Heart left ventricle (tissue), 16 donors: ENCODE measurements around the gene RFX2. TPM values are rescaled to one million over a fixed set of nuclear protein-coding genes. Genes with fewer than 3 reads are reported as not detected.

Experiments used
- ATAC-seq, 4 donors: fragments of 200-7000 bp; cut with Tn5 transposase; one replicate each; pipeline ENCODE4 v1.9.1; 2020 to 2022; ENCODE audit warnings: moderate library complexity in 4 of 4, mild to moderate bottlenecking in 3 of 4, moderate number of reproducible peaks in 1 of 4
- DNase-seq, 5 donors: peaks; one replicate each; pipeline ENCODE4 v3.0.0-alpha.2; 2020
- H3K27ac ChIP-seq, 12 donors: fragments of 200-600 bp; sonication (generic) in 4 of 12; one replicate each; pipeline versions ENCODE4 v1.5.0 to v1.8.0; 2016 to 2022; ENCODE audit warnings: mild to moderate bottlenecking in 2 of 12
- H3K27me3 ChIP-seq, 9 donors: fragments of 200-600 bp; sonication (generic) in 2 of 9; one replicate each; pipeline versions ENCODE4 v1.5.1 to v1.8.0; 2016 to 2022; ENCODE audit warnings: mild to moderate bottlenecking in 3 of 9
- H3K36me3 ChIP-seq, 9 donors: fragments of 200-600 bp; sonication (generic) in 2 of 9; one replicate each; pipeline versions ENCODE4 v1.5.0 to v1.8.0; 2018 to 2022; ENCODE audit warnings: mild to moderate bottlenecking in 2 of 9
- H3K4me1 ChIP-seq, 12 donors: fragments of 200-600 bp; sonication (generic) in 4 of 12; one replicate each; pipeline versions ENCODE4 v1.5.0 to v1.8.0; 2016 to 2022; ENCODE audit warnings: mild to moderate bottlenecking in 3 of 12
- H3K4me3 ChIP-seq, 12 donors: fragments of 200-600 bp; sonication (generic) in 4 of 12; one replicate each; pipeline versions ENCODE4 v1.5.0 to v1.8.0; 2017 to 2022; ENCODE audit warnings: mild to moderate bottlenecking in 9 of 12, moderate library complexity in 4 of 12
- H3K9me3 ChIP-seq, 12 donors: fragments of 200-600 bp; sonication (generic) in 4 of 12; one replicate each; pipeline versions ENCODE4 v1.5.0 to v1.8.0; 2016 to 2022; ENCODE audit warnings: mild to moderate bottlenecking in 1 of 12
- POLR2A ChIP-seq, 2 donors: fragments of 450-650 bp; IDR thresholded peaks; one replicate each; pipeline ENCODE4 v1.6.1; 2017; ENCODE audit warnings: antibody characterized with exemption in 2 of 2, mild to moderate bottlenecking in 2 of 2, moderate library complexity in 2 of 2
- WGBS, 4 donors: extraction: QIAGEN DNeasy Blood & Tissue Kit in 2 of 4; methylation state at CpG; one replicate each; pipeline versions ENCODE4 v1.1.5 to v1.1.7; 2013 to 2018; 5-methylcytosine and 5-hydroxymethylcytosine counted together
- intact Hi-C, 10 donors: fragments of 100-400 bp; cut with DNase I; formaldehyde crosslinking; loops; one replicate each; pipeline versions ENCODE4 v1.11.1 to v1.14.2; 2022
- polyA plus RNA-seq, 2 donors: library from polyadenylated mRNA; stranded (reverse); fragments of 200-250 nt; gene quantifications; one replicate each; pipeline ENCODE4 v1.2.3, GENCODE V29; 2013
- total RNA-seq, 9 donors: library from RNA; depleted of rRNA in 2 of 9; stranded (reverse); fragments of >200 nt in 2 of 9; fragmentation: NEBNext Ultra II Directional in 3 of 9; extraction: Animal tissue kit (Norgen Biotek cat#: 25700) in 3 of 9; gene quantifications; one replicate each; pipeline versions ENCODE4 v1.1.0 to v1.2.4, GENCODE V29; 2016 to 2023
- TF ChIP-seq, protein P1 (sequence below), 12 donors: fragments of 200-600 bp; sonication (generic) in 4 of 12; IDR thresholded peaks; one replicate each; pipeline versions ENCODE4 v1.5.0 to v1.8.0; 2018 to 2022; ENCODE audit warnings: antibody characterized with exemption in 12 of 12, mild to moderate bottlenecking in 5 of 12
- donor health status: ischemic (EF 13 %, LVEDD 7.1; RV severe dilation, severe dysfunction).
- donor health status: healthy with polysubstance abuse.
- donor health status: DM: no; HTN: yes; CAD: no.
- donor health status: DM: no; HTN: no; CAD: no.
- donor health status: ischemic (EF 25% LVEDD 6.9; RV normal size, moderate dysfunction).
- donor health status: ischemic (EF 25% LVEDD 5.7; RV mildly dilated, moderate dysfunction).
- donor health status: healthy.
- donor health status: DM: yes; HTN: yes; CAD: no.
- donor health status: ischemic (EF 35%, LVEDD 5.7; RV mildly dilated, moderate dysfunction).
- donor health status: nonischemic (EF 11% LVEDD 7.7; RV severe dilation, severe dysfunction).
- donor health status: DM: yes; HTN: yes; CAD: no.
- donor health status: PGD.
- donor health status: ischemic (EF 29% LVEDD 5.4; RV normal size, mild dysfunction).
- donor health status: nonischemic (EF 23%, LVEDD 6.1; RV moderate dilation, normal function).

RFX2 gene
- total and polyA plus RNA-seq, 11 donors: 2.8 to 20.0 (median 5.9) TPM

DNA sequence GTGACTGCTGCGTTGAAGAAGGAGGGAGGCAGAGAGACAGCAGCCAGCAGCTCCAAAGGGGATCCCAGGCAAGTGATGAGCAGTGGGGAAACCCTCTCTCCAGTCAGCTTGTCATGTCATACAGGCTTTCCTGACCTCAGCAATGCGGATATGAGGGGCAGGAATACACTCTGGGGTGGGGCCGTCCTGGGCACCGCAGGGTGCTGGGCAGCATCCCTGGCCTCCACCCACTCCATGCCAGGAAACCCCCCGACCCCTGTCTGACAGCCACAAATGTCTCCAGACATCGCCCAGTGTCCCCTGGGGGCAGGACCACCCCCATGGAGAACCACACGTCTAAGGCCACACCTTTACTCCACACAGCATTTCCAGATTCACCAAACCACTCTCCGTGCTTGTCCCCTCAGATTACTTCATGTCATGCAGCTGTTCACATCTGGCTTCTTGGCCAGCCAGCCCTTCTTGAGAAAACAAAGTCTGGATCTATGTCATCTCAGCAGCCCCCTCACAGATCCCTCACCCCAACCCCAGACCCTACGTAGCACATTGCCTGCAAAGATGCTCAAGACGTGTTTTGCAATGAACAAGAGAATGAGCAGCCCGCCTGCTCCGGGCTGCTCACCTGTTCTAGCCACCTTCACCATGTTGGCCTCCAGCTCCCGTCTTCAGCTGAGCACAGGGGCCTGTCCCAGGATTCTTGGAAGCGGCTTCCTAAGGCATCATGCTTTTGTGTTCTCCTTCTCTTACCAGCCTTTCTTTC lies 46.5 kb downstream of the RFX2 start:
- Histone ChIP-seq H3K4me3 (no peak overlapping the region), H3K9me3 (no peaks in the 10 kb centered on the region), H3K36me3 (no peaks in the 10 kb centered on the region), H3K27ac (peak overlapping the region in 5 of 12 donors; percentile 15 to 93 (median 85)), H3K4me1 (peaks cover 7 to 89% (median 59%) of the 10 kb centered on the region in 12 donors), H3K27me3 (no peaks in the 10 kb centered on the region)
- peak in 1 of 5 donors; percentile 20 for DNase-seq
- intact Hi-C loops: loop anchor here in 1 of 10 donors (5.0 kb wide), 1 partner anchor 34 kb away; no protein-coding TSS in a partner anchor
- TF ChIP-seq POLR2A (IDR thresholded peaks at IDR 0.05): no peak
- TF ChIP-seq, protein P1, sequence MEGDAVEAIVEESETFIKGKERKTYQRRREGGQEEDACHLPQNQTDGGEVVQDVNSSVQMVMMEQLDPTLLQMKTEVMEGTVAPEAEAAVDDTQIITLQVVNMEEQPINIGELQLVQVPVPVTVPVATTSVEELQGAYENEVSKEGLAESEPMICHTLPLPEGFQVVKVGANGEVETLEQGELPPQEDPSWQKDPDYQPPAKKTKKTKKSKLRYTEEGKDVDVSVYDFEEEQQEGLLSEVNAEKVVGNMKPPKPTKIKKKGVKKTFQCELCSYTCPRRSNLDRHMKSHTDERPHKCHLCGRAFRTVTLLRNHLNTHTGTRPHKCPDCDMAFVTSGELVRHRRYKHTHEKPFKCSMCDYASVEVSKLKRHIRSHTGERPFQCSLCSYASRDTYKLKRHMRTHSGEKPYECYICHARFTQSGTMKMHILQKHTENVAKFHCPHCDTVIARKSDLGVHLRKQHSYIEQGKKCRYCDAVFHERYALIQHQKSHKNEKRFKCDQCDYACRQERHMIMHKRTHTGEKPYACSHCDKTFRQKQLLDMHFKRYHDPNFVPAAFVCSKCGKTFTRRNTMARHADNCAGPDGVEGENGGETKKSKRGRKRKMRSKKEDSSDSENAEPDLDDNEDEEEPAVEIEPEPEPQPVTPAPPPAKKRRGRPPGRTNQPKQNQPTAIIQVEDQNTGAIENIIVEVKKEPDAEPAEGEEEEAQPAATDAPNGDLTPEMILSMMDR (IDR thresholded peaks at IDR 0.05): no peak
- no peak for ATAC-seq
- 80 to 88% (median 85%) methylated on average over 14 of the region's 14 CpGs for WGBS, 4 donors

DNA sequence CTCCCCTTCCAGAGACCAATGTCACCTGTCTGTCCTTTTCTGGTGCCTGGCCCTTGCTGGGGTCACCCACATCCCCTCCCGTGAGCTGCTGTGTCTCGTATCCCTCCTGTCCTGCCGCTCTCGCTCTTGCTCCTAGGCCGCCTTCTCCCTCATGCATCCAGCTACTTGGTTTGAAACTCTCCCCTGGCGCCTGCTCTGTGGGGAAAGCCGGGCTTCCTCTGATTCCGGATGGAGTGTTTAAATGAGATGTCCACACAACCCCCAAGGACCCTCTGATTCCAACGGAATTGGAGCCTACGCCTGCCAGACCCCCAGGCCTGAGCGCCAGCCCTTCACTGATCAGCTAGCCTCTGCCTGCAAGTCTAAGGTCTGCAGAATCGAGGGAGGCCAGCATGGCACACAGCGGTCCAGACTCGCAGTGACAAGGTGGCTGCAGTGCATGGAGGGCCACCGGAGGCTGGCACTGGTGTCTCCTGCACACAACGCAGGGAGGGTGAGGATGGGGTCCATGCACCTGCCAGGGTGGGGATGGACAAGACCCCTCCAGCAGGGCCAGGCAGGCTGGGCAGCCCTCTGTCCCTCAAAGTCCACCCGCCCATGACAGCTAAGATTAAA lies 47.2 kb downstream of the RFX2 start:
- intact Hi-C loops: loop anchor here in 1 of 10 donors (5.0 kb wide), 1 partner anchor 34 kb away; no protein-coding TSS in a partner anchor
- no peak for ATAC-seq
- H3K9me3 ChIP-seq: no peaks in the 10 kb centered on the region
- peak in 1 of 5 donors; percentile 17 for DNase-seq
- H3K4me3 ChIP-seq: peak overlapping the region in 2 of 12 donors; percentile 11 to 35
- TF ChIP-seq, protein P1 (IDR thresholded peaks at IDR 0.05): no peak
- peaks cover 7 to 96% (median 59%) of the 10 kb centered on the region in 12 donors for H3K4me1 ChIP-seq
- WGBS, 4 donors: 91 to 98% (median 93%) methylated on average over 9 to 17 of the region's 17 CpGs
- no peaks in the 10 kb centered on the region for H3K27me3 ChIP-seq
- H3K36me3 ChIP-seq: no peaks in the 10 kb centered on the region
- peak overlapping the region in 9 of 12 donors; percentile 36 to 93 (median 66) for H3K27ac ChIP-seq

DNA sequence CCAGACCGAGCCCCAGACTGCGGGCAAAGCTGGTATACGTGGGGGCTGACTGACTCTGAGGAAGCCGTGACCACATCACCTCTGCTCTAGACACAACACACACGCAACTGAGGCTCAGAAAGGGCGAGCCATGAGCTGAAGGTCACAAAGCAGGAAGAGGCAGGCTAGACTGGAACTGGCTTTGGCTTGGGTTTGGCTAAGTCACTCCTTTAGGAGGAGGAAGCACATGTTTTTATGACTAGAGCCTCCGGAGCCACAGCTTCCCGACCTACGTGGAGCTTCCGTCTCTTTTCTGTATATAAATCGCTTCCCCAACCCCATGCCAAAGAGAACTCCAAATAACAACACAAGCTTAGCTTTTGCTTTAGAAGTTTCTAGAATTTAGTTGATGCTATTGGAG lies 48.0 kb downstream of the RFX2 start:
- Histone ChIP-seq H3K4me3 (peak overlapping the region in 2 of 12 donors; percentile 11 to 35), H3K27ac (peak overlapping the region in 11 of 12 donors; percentile 21 to 93 (median 64)), H3K9me3 (no peaks in the 10 kb centered on the region), H3K4me1 (peaks cover 1 to 96% (median 59%) of the 10 kb centered on the region in 12 donors), H3K27me3 (no peaks in the 10 kb centered on the region), H3K36me3 (no peaks in the 10 kb centered on the region)
- DNase-seq: peak in 4 of 5 donors; percentile 56 to 71 (median 66)
- 53 to 67% (median 55%) methylated on average over 11 of the region's 11 CpGs for WGBS, 4 donors
- peak in 2 of 4 donors; percentile 54 to 57 for ATAC-seq
- TF ChIP-seq POLR2A (IDR thresholded peaks at IDR 0.05): no peak
- TF ChIP-seq, protein P1 (IDR thresholded peaks at IDR 0.05): no peak
- intact Hi-C loops: loop anchor here in 1 of 10 donors (5.0 kb wide), 1 partner anchor 35 kb away; no protein-coding TSS in a partner anchor
